Thoracic aorta (tissue), 2 donors: Measurements from ENCODE around the gene GPR75. TPM values are rescaled to one million over a fixed set of nuclear protein-coding genes. Genes with fewer than 3 reads are reported as not detected.

ENCODE experiments used
- ATAC-seq: fragments of 150-250 bp; one replicate; pipeline ENCODE4 v1.8.0; 2017; ENCODE audit warnings: low read depth; ENCODE audit not compliant: insufficient number of reproducible peaks, low FRiP score
- DNase-seq: peaks from one replicate; pipeline ENCODE4 v3.0.0-alpha.2; 2020; ENCODE audit warnings: low spot score
- H3K27ac ChIP-seq, 2 donors: fragments of 200-600 bp; sonication (generic); 1 replicate in 1 of 2; 2 replicates in 1 of 2; pipeline ENCODE4 v1.5.1; 2016; ENCODE audit warnings: mild to moderate bottlenecking in 2 of 2, moderate library complexity in 2 of 2
- H3K27me3 ChIP-seq: fragments of 200-600 bp; sonication (generic); replicated peaks from 2 replicates; pipeline ENCODE4 v1.6.0; 2016; ENCODE audit warnings: mild to moderate bottlenecking; ENCODE audit not compliant: insufficient read depth
- H3K36me3 ChIP-seq: fragments of 200-600 bp; sonication (generic); one replicate; pipeline ENCODE4 v1.5.1; 2016
- H3K4me1 ChIP-seq, 2 donors: fragments of 200-600 bp; sonication (generic); 1 replicate in 1 of 2; 2 replicates in 1 of 2; pipeline versions ENCODE4 v1.5.1 to v1.6.0; 2016; ENCODE audit warnings: low read depth in 2 of 2, mild to moderate bottlenecking in 1 of 2; ENCODE audit not compliant: control insufficient read depth in 1 of 2
- H3K4me3 ChIP-seq: fragments of 200-600 bp; sonication (generic); 2 replicates; pipeline ENCODE4 v1.5.1; 2016; ENCODE audit warnings: mild to moderate bottlenecking
- H3K9me3 ChIP-seq: fragments of 200-600 bp; sonication (generic); 2 replicates; pipeline ENCODE4 v1.5.1; 2016
- total RNA-seq, 2 donors: library from RNA; depleted of rRNA; stranded (reverse); fragments of >200 nt; gene quantifications; one replicate each; pipeline versions ENCODE4 v1.1.0 to v1.2.3, GENCODE V29; 2016
- TF ChIP-seq, protein P1 (sequence below): fragments of 200-600 bp; sonication (generic); IDR thresholded peaks from one replicate; pipeline ENCODE4 v1.5.1; 2019; ENCODE audit warnings: antibody characterized with exemption

The GPR75 gene
- total RNA-seq, 2 donors from 2014 or later: 0.54 to 6.7 TPM

DNA sequence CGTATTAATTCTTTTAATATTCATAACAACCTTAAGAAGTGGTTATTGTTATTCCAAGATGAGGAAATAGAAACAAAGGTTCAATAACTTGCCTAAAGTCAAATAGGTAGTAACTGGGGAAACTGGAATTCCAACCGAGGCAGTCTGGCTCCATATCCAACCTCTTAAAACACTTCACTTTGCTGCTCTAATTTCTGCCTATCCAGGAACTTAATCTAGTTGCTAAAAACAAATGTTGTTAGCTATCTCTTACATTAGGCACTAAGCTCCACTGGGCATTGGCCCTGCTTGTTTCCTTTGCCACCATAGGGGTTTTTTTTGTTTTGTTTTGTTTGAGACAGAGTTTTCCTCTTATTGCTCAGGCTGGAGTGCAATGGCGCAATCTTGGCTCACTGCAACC lies 48.2 kb downstream of the GPR75 start:
- TF ChIP-seq, protein P1, sequence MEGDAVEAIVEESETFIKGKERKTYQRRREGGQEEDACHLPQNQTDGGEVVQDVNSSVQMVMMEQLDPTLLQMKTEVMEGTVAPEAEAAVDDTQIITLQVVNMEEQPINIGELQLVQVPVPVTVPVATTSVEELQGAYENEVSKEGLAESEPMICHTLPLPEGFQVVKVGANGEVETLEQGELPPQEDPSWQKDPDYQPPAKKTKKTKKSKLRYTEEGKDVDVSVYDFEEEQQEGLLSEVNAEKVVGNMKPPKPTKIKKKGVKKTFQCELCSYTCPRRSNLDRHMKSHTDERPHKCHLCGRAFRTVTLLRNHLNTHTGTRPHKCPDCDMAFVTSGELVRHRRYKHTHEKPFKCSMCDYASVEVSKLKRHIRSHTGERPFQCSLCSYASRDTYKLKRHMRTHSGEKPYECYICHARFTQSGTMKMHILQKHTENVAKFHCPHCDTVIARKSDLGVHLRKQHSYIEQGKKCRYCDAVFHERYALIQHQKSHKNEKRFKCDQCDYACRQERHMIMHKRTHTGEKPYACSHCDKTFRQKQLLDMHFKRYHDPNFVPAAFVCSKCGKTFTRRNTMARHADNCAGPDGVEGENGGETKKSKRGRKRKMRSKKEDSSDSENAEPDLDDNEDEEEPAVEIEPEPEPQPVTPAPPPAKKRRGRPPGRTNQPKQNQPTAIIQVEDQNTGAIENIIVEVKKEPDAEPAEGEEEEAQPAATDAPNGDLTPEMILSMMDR: no peak
- H3K4me3 ChIP-seq: no peak overlapping the region
- H3K36me3 ChIP-seq: peaks cover 65% of the 10 kb centered on the region
- H3K4me1 ChIP-seq: no peaks in the 10 kb centered on the region
- no peaks in the 10 kb centered on the region for H3K27me3 ChIP-seq
- no peaks in the 10 kb centered on the region for H3K9me3 ChIP-seq
- no peak for ATAC-seq
- no peak overlapping the region for H3K27ac ChIP-seq
- no peak for DNase-seq

Other genes with a start within 250 kb of the GPR75 start
- 1 to 10 TPM; 1.5 to 1.8 TPM for gene CHAC2, start 92.2 kb downstream of the GPR75 start, total RNA-seq
- 10 to 100 TPM; 13.3 to 24.1 TPM for gene ASB3, start 73.0 kb downstream of the GPR75 start, total RNA-seq
- gene ERLEC1, start 72.9 kb downstream of the GPR75 start, total RNA-seq: 10 to 100 TPM; 50.3 to 88.5 TPM
- 10 to 100 TPM; 50.1 to 56.0 TPM for gene PSME4, start 111.0 kb upstream of the GPR75 start, total RNA-seq